Heart right ventricle (tissue), 16 donors: ENCODE results near the gene PKIG. TPM values are rescaled to one million over a fixed set of nuclear protein-coding genes. Genes with fewer than 3 reads are reported as not detected.

Experiments used
- ATAC-seq, 8 donors: fragments of 200-7000 bp; cut with Tn5 transposase; one replicate each; pipeline ENCODE4 v1.9.1; 2020; ENCODE audit warnings: mild to moderate bottlenecking in 8 of 8, moderate library complexity in 8 of 8, moderate number of reproducible peaks in 1 of 8
- DNase-seq, 2 donors: peaks; one replicate each; pipeline ENCODE4 v3.0.0-alpha.2; 2020
- H3K27ac ChIP-seq, 10 donors: fragments of 200-600 bp; sonication (generic) in 2 of 10; one replicate each; pipeline versions ENCODE4 v1.5.0 to v1.8.0; 2020 to 2022; ENCODE audit warnings: mild to moderate bottlenecking in 3 of 10
- H3K27me3 ChIP-seq, 7 donors: fragments of 200-600 bp; one replicate each; pipeline ENCODE4 v1.8.0; 2021 to 2022; ENCODE audit warnings: mild to moderate bottlenecking in 2 of 7
- H3K36me3 ChIP-seq, 9 donors: fragments of 200-600 bp; sonication (generic) in 1 of 9; one replicate each; pipeline versions ENCODE4 v1.5.0 to v1.8.0; 2020 to 2022; ENCODE audit warnings: mild to moderate bottlenecking in 2 of 9
- H3K4me1 ChIP-seq, 9 donors: fragments of 200-600 bp; sonication (generic) in 1 of 9; one replicate each; pipeline versions ENCODE4 v1.5.0 to v1.8.0; 2020 to 2022; ENCODE audit warnings: mild to moderate bottlenecking in 4 of 9
- H3K4me3 ChIP-seq, 10 donors: fragments of 200-600 bp; sonication (generic) in 2 of 10; one replicate each; pipeline versions ENCODE4 v1.5.0 to v1.8.0; 2020 to 2022; ENCODE audit warnings: mild to moderate bottlenecking in 7 of 10, moderate library complexity in 2 of 10
- H3K9me3 ChIP-seq, 11 donors: fragments of 200-600 bp in 10 of 11; sonication (generic) in 2 of 11; one replicate each; pipeline versions ENCODE4 v1.5.0 to v1.8.0; 2013 to 2022; ENCODE audit warnings: mild to moderate bottlenecking in 2 of 11, control low read depth in 1 of 11, moderate library complexity in 1 of 11
- CTCF ChIP-seq, 9 donors: fragments of 200-600 bp; sonication (generic) in 2 of 9; IDR thresholded peaks; one replicate each; pipeline versions ENCODE4 v1.5.0 to v1.8.0; 2021 to 2022; ENCODE audit warnings: antibody characterized with exemption in 9 of 9, mild to moderate bottlenecking in 5 of 9, moderate library complexity in 1 of 9
- WGBS, 2 donors: extraction: QIAGEN DNeasy Blood & Tissue Kit; methylation state at CpG; one replicate each; pipeline ENCODE4 v1.1.7; 2013; ENCODE audit warnings: inconsistent platforms in 1 of 2; 5-methylcytosine and 5-hydroxymethylcytosine counted together
- intact Hi-C, 10 donors: fragments of 100-400 bp; cut with DNase I; formaldehyde crosslinking; loops; one replicate each; pipeline versions ENCODE4 v1.11.1 to v1.14.2; 2022
- polyA plus RNA-seq, 2 donors: library from polyadenylated mRNA; stranded (reverse); fragments of 200-250 nt; gene quantifications; one replicate each; pipeline ENCODE4 v1.2.3, GENCODE V29; 2013
- total RNA-seq, 10 donors: library from RNA; stranded (reverse); fragmentation: NEBNext Ultra II Directional in 3 of 10; extraction: Animal tissue kit (Norgen Biotek cat#: 25700) in 3 of 10; gene quantifications; one replicate each; pipeline versions ENCODE4 v1.2.1 to v1.2.4, GENCODE V29; 2021 to 2023
- donor health status: Arrhythmogenic right ventricular cardiomyopathy.
- donor health status: ischemic (EF 13 %, LVEDD 7.1; RV severe dilation, severe dysfunction).
- donor health status: healthy with polysubstance abuse.
- donor health status: DM: no; HTN: yes; CAD: no.
- donor health status: DM: no; HTN: no; CAD: no.
- donor health status: ischemic (EF 25% LVEDD 6.9; RV normal size, moderate dysfunction).
- donor health status: ischemic (EF 25% LVEDD 5.7; RV mildly dilated, moderate dysfunction).
- donor health status: healthy.
- donor health status: DM: yes; HTN: yes; CAD: no.
- donor health status: Ischemic cardiomyopathy.
- donor health status: ischemic (EF 35%, LVEDD 5.7; RV mildly dilated, moderate dysfunction).
- donor health status: nonischemic (EF 11% LVEDD 7.7; RV severe dilation, severe dysfunction).
- donor health status: DM: yes; HTN: yes; CAD: no.
- donor health status: PGD.
- donor health status: ischemic (EF 29% LVEDD 5.4; RV normal size, mild dysfunction).
- donor health status: nonischemic (EF 23%, LVEDD 6.1; RV moderate dilation, normal function).

Gene PKIG
- total and polyA plus RNA-seq, 12 donors: 155 to 342 (median 210) TPM

DNA sequence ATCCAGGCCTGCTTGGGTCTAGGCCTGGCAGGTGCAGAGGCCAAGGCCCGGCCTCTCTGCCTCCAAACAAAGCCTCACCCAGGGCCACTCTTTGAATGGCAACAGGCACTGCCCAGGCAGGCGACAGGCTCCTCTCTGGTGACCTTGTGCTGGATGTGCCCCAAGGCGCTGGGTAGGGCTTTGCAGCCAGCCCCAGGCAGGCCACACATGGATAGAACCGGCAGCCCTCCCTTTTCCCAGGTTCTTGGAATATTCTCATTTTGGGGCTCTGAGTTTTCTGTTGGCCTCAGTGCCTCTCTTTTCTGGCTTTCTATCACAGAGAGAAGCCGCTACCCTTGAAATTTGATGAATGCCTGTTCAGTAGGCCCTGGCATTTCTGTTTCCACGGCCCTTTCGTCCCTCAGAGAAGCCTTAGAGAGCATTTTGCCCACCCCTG is 18.9 kb downstream of the PKIG start:
- peak overlapping the region in 6 of 10 donors; percentile 9 to 49 (median 16) for H3K4me3 ChIP-seq
- no peak for TF ChIP-seq CTCF (IDR thresholded peaks at IDR 0.05)
- ATAC-seq (peak; percentile 27 to 62 (median 52)), DNase-seq (peak; percentile 49 to 54)
- H3K4me1 ChIP-seq: peaks cover 36 to 95% (median 85%) of the 10 kb centered on the region in 9 donors
- H3K9me3 ChIP-seq: no peaks in the 10 kb centered on the region
- H3K27me3 ChIP-seq: no peaks in the 10 kb centered on the region
- peak overlapping the region; percentile 78 to 98 (median 92) for H3K27ac ChIP-seq
- 13 to 15% methylated on average over 7 of the region's 7 CpGs for WGBS, 2 donors
- H3K36me3 ChIP-seq: peaks cover 0 to 20% (median 0%) of the 10 kb centered on the region in 9 donors
- intact Hi-C loops: loop anchor here in 4 of 10 donors (1.0 to 10.0 kb wide), 5 partner anchors 18 to 386 kb away; partner anchors contain the start of genes PKIG (in 3 of the 4), FITM2 (in 1 of the 4), OSER1 (in 1 of the 4) and TTPAL (in 1 of the 4)

GRCh38 chr20:44601801-44602204 is 19.4 kb downstream of the PKIG start:
- peaks cover 36 to 89% (median 79%) of the 10 kb centered on the region in 9 donors for H3K4me1 ChIP-seq
- no peak for TF ChIP-seq CTCF (IDR thresholded peaks at IDR 0.05)
- H3K4me3 ChIP-seq: peak overlapping the region in 4 of 10 donors; percentile 2 to 33 (median 12)
- peak; percentile 71 to 88 for DNase-seq
- WGBS, 2 donors: 0% methylated on average over 1 of the region's 1 CpG
- H3K36me3 ChIP-seq: peaks cover 0 to 22% (median 3%) of the 10 kb centered on the region in 9 donors
- intact Hi-C loops: loop anchor here in 4 of 10 donors (1.0 to 10.0 kb wide), 6 partner anchors 19 to 387 kb away; partner anchors contain the start of genes PKIG (in 3 of the 4), FITM2 (in 1 of the 4), OSER1 (in 1 of the 4) and TTPAL (in 1 of the 4)
- H3K27me3 ChIP-seq: no peaks in the 10 kb centered on the region
- H3K27ac ChIP-seq: peak overlapping the region; percentile 78 to 98 (median 92)
- H3K9me3 ChIP-seq: peaks cover 0 to 3% (median 0%) of the 10 kb centered on the region in 11 donors
- ATAC-seq: peak; percentile 55 to 87 (median 84)

GRCh38 chr20:44603327-44603726 is 20.9 kb downstream of the PKIG start:
- intact Hi-C loops: loop anchor here in 3 of 10 donors (2.0 to 10.0 kb wide), 4 partner anchors 71 to 389 kb away; partner anchors contain the start of genes FITM2 (in 1 of the 3), OSER1 (in 1 of the 3) and TTPAL (in 1 of the 3)
- ATAC-seq: no peak
- no peak overlapping the region for H3K4me3 ChIP-seq
- peaks cover 31 to 81% (median 70%) of the 10 kb centered on the region in 9 donors for H3K4me1 ChIP-seq
- H3K36me3 ChIP-seq: peaks cover 0 to 24% (median 5%) of the 10 kb centered on the region in 9 donors
- no peak for DNase-seq
- H3K27me3 ChIP-seq: no peaks in the 10 kb centered on the region
- peak overlapping the region in 7 of 10 donors; percentile 14 to 98 (median 91) for H3K27ac ChIP-seq
- WGBS, 2 donors: 94 to 96% methylated on average over 8 of the region's 8 CpGs
- TF ChIP-seq CTCF (IDR thresholded peaks at IDR 0.05): no peak
- peaks cover 0 to 3% (median 0%) of the 10 kb centered on the region in 11 donors for H3K9me3 ChIP-seq

DNA sequence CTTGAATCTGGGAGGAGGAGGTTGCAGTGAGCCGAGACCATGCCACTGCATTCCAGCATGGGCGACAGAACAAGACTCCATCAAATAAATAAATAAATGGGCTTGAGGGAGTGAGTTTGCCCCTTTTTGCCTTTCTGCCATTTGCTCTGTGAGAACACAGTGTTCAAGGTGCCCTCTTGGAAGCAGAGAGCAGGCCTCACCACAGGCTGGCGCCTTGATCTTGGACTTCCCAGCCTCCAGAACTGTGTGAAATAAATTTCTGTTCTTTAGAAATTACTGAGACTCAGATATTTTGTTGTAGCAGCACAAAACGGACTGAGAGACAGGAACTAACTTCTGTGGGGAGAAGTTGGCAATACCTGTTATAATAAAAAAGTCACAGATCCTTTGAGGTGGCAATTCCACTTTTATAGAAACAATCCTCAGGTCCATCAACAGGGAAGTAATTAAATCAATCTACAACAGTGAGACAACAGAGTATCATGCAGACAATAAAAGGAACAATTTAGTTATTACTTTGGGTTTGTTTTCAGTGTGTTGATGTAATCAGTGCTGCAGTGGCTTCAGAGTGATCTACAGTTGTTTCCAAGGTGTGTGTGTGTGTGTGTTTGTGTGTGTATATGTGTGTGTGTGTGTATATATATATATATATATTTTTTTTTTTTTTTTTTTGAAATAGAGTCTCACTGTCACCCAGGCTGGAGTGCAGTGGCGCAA is 24.5 kb downstream of the PKIG start:
- DNase-seq (no peak), ATAC-seq (no peak)
- Histone ChIP-seq H3K4me1 (peaks cover 16 to 79% (median 66%) of the 10 kb centered on the region in 9 donors), H3K27ac (peak overlapping the region in 2 of 10 donors; percentile 43 to 47), H3K27me3 (no peaks in the 10 kb centered on the region), H3K9me3 (peaks cover 0 to 3% (median 0%) of the 10 kb centered on the region in 11 donors), H3K4me3 (no peak overlapping the region), H3K36me3 (peaks cover 0 to 24% (median 5%) of the 10 kb centered on the region in 9 donors)
- intact Hi-C loops: loop anchor here in 3 of 10 donors (5.0 to 10.0 kb wide), 3 partner anchors 70 to 392 kb away; partner anchors contain the start of gene OSER1 (in 1 of the 3)
- 92 to 98% methylated on average over 5 of the region's 5 CpGs for WGBS, 2 donors
- TF ChIP-seq CTCF (IDR thresholded peaks at IDR 0.05): no peak
